ENCODE results near the gene KLK6.

The KLK6 gene

GRCh38 chr19:50928831-50929230, 40.6 kb downstream of the KLK6 start:
- H3K4me2 ChIP-seq (ENCODE audit: low read length) = no peak overlapping the region
- H3K79me2 ChIP-seq (ENCODE audit: low read length) = no peaks in the 10 kb centered on the region
- no peak overlapping the region for H3K9ac ChIP-seq (ENCODE audit: low read length)
- no peaks in the 10 kb centered on the region for H3K36me3 ChIP-seq (replicated peaks; ENCODE audit: low read depth, low read length)
- H3K4me1 ChIP-seq (ENCODE audit: low read length) = no peaks in the 10 kb centered on the region
- peaks cover 20% of the 10 kb centered on the region; the same call in 1 of the 2 replicates for H3K27me3 ChIP-seq (ENCODE audit: low read depth, low read length)
- H3K9me3 ChIP-seq (ENCODE audit: insufficient read depth, low read length) = no peaks in the 10 kb centered on the region
- no peaks in the 10 kb centered on the region for H4K20me1 ChIP-seq (ENCODE audit: insufficient read depth, low read length)
- no peak overlapping the region; the same call in 1 of the 2 replicates for H2AFZ ChIP-seq (ENCODE audit: low read depth, low read length)
- no peak overlapping the region for H3K4me3 ChIP-seq (ENCODE audit: low read length)
- H3K27ac ChIP-seq (ENCODE audit: low read length) = no peak overlapping the region
- TF ChIP-seq EZH2phosphoT487 (IDR thresholded peaks at IDR 0.05; ENCODE audit: low read depth) = no peak
- TF ChIP-seq CTCF (IDR thresholded peaks at IDR 0.05; ENCODE audit: low read depth, low read length) = no peak

- no peaks in the 10 kb centered on the region for H3K79me2 ChIP-seq (ENCODE audit: low read length)
- no peak overlapping the region for H2AFZ ChIP-seq (ENCODE audit: low read depth, low read length)
- H3K36me3 ChIP-seq (replicated peaks; ENCODE audit: low read depth, low read length) = no peaks in the 10 kb centered on the region
- TF ChIP-seq EZH2phosphoT487 (IDR thresholded peaks at IDR 0.05; ENCODE audit: low read depth) (no peak), CTCF (IDR thresholded peaks at IDR 0.05; ENCODE audit: low read depth, low read length) (no peak)
- H3K27me3 ChIP-seq (ENCODE audit: low read depth, low read length) = peaks cover 24% of the 10 kb centered on the region; the same call in 1 of the 2 replicates
- H4K20me1 ChIP-seq (ENCODE audit: insufficient read depth, low read length) = no peaks in the 10 kb centered on the region
- H3K4me2 ChIP-seq (ENCODE audit: low read length) = no peak overlapping the region
- no peaks in the 10 kb centered on the region for H3K9me3 ChIP-seq (ENCODE audit: insufficient read depth, low read length)
- H3K9ac ChIP-seq (ENCODE audit: low read length) = no peak overlapping the region
- H3K4me3 ChIP-seq (ENCODE audit: low read length) = no peak overlapping the region
- no peak overlapping the region for H3K27ac ChIP-seq (ENCODE audit: low read length)
- H3K4me1 ChIP-seq (ENCODE audit: low read length) = peaks cover 12% of the 10 kb centered on the region
These were observed 43.2 kb downstream of the KLK6 start for GRCh38 chr19:50926144-50926543.

- no peaks in the 10 kb centered on the region for H3K9me3 ChIP-seq (ENCODE audit: insufficient read depth, low read length)
These were observed 43.7 kb downstream of the KLK6 start for GRCh38 chr19:50925734-50926133.

GRCh38 chr19:50924586-50924985, 44.8 kb downstream of the KLK6 start:
- Histone ChIP-seq H3K9me3 (ENCODE audit: insufficient read depth, low read length) (no peaks in the 10 kb centered on the region), H3K4me2 (ENCODE audit: low read length) (no peak overlapping the region), H4K20me1 (ENCODE audit: insufficient read depth, low read length) (no peaks in the 10 kb centered on the region), H3K79me2 (ENCODE audit: low read length) (no peaks in the 10 kb centered on the region), H3K4me3 (ENCODE audit: low read length) (no peak overlapping the region), H3K4me1 (ENCODE audit: low read length) (peaks cover 12% of the 10 kb centered on the region), H3K36me3 (replicated peaks; ENCODE audit: low read depth, low read length) (no peaks in the 10 kb centered on the region), H3K27ac (ENCODE audit: low read length) (no peak overlapping the region), H3K9ac (ENCODE audit: low read length) (no peak overlapping the region), H3K27me3 (ENCODE audit: low read depth, low read length) (peaks cover 32% of the 10 kb centered on the region), H2AFZ (ENCODE audit: low read depth, low read length) (no peak overlapping the region)
- TF ChIP-seq CTCF (IDR thresholded peaks at IDR 0.05; ENCODE audit: low read depth, low read length) = no peak
- no peak for TF ChIP-seq EZH2phosphoT487 (IDR thresholded peaks at IDR 0.05; ENCODE audit: low read depth)

More at GRCh38 chr19:50925734-50926133, 43.7 kb downstream of the KLK6 start:
- no peaks in the 10 kb centered on the region for H3K36me3 ChIP-seq (replicated peaks; ENCODE audit: low read depth, low read length)
- no peak overlapping the region for H3K4me3 ChIP-seq (ENCODE audit: low read length)
- no peaks in the 10 kb centered on the region for H4K20me1 ChIP-seq (ENCODE audit: insufficient read depth, low read length)
- TF ChIP-seq EZH2phosphoT487 (IDR thresholded peaks at IDR 0.05; ENCODE audit: low read depth) = no peak
- TF ChIP-seq CTCF (IDR thresholded peaks at IDR 0.05; ENCODE audit: low read depth, low read length) = no peak
- H3K4me2 ChIP-seq (ENCODE audit: low read length) = no peak overlapping the region
- no peak overlapping the region for H3K27ac ChIP-seq (ENCODE audit: low read length)
- H3K79me2 ChIP-seq (ENCODE audit: low read length) = no peaks in the 10 kb centered on the region
- no peak overlapping the region for H3K9ac ChIP-seq (ENCODE audit: low read length)
- H3K4me1 ChIP-seq (ENCODE audit: low read length) = peaks cover 12% of the 10 kb centered on the region
- no peak overlapping the region for H2AFZ ChIP-seq (ENCODE audit: low read depth, low read length)
- H3K27me3 ChIP-seq (ENCODE audit: low read depth, low read length) = peaks cover 25% of the 10 kb centered on the region; the same call in 1 of the 2 replicates
